Ovary (tissue), 9 donors: ENCODE data around the gene BMPR1A. TPM values are rescaled to one million over a fixed set of nuclear protein-coding genes. Genes with fewer than 3 reads are reported as not detected.

Source experiments
- DNase-seq, 5 donors: peaks; one replicate each; pipeline ENCODE4 v3.0.0-alpha.2; 2019 to 2020
- H3K27ac ChIP-seq, 2 donors: fragments of 200-600 bp; one replicate each; pipeline versions ENCODE4 v1.5.1 to v1.8.0; 2019 to 2022
- H3K27me3 ChIP-seq: fragments of 200-600 bp; one replicate; pipeline ENCODE4 v1.8.0; 2022
- H3K36me3 ChIP-seq: fragments of 200-600 bp; sonication (generic); one replicate; pipeline ENCODE4 v1.5.1; 2019
- H3K4me1 ChIP-seq: one replicate; pipeline ENCODE4 v1.8.1; 2013; ENCODE audit warnings: mild to moderate bottlenecking, moderate library complexity; ENCODE audit not compliant: insufficient read depth
- H3K4me3 ChIP-seq: fragments of 200-600 bp; sonication (generic); one replicate; pipeline ENCODE4 v1.5.1; 2017
- H3K9me3 ChIP-seq, 2 donors: fragments of 200-600 bp in 1 of 2; sonication (generic) in 1 of 2; one replicate each; pipeline versions ENCODE4 v1.5.1 to v1.8.1; 2013 to 2019; ENCODE audit warnings: mild to moderate bottlenecking in 1 of 2, moderate library complexity in 1 of 2
- CTCF ChIP-seq, 3 donors: fragments of 450-650 bp in 2 of 3; fragments of 200-600 bp in 1 of 3; IDR thresholded peaks; one replicate each; pipeline versions ENCODE4 v1.5.1 to v1.8.0; 2016 to 2022; ENCODE audit warnings: antibody characterized with exemption in 3 of 3, mild to moderate bottlenecking in 1 of 3
- EP300 ChIP-seq: sonication (generic); formaldehyde crosslinking; IDR thresholded peaks from one replicate; pipeline ENCODE4 v1.6.1; 2017; ENCODE audit warnings: antibody characterized with exemption
- POLR2A ChIP-seq: fragments of 450-650 bp; IDR thresholded peaks from one replicate; pipeline ENCODE4 v1.6.1; 2017; ENCODE audit warnings: antibody characterized with exemption, mild to moderate bottlenecking, moderate library complexity
- WGBS, 3 donors: extraction: QIAGEN DNeasy Blood & Tissue Kit in 1 of 3; methylation state at CpG; one replicate each; pipeline versions ENCODE4 v1.1.5 to v1.1.7; 2013 to 2017; 5-methylcytosine and 5-hydroxymethylcytosine counted together
- intact Hi-C, 4 donors: fragments of 100-400 bp; cut with DNase I; formaldehyde crosslinking; loops; one replicate each; pipeline versions ENCODE4 v1.11.0 to v1.15.1; 2022 to 2023
- polyA plus RNA-seq, 2 donors: library from polyadenylated mRNA; stranded (reverse); fragments of 200-250 nt in 1 of 2; fragments of 350-450 nt in 1 of 2; fragmentation: Illumina TruSeq in 1 of 2; extraction: RNeasy Lipid Tissue Mini Kit (QIAGEN cat#74804) in 1 of 2; gene quantifications; one replicate each; pipeline ENCODE4 v1.2.3, GENCODE V29; 2013 to 2014
- total RNA-seq, 7 donors: library from RNA; depleted of rRNA in 2 of 7; stranded (reverse); fragments of >200 nt in 2 of 7; fragmentation: NEBNext Ultra II Directional in 3 of 7; extraction: Animal tissue kit (Norgen Biotek cat#: 25700) in 3 of 7; gene quantifications; one replicate each; pipeline versions ENCODE4 v1.1.0 to v1.2.4, GENCODE V29; 2016 to 2023
- donor health status: DM: no; HTN: no; CAD: no; lungs with moderate emphysema.
- donor health status: DM: no; HTN: no; CAD: no.
- donor health status: Bipolar disorder and iron deficiency.
- donor health status: DM: yes; HTN: yes; CAD: no.
- donor health status: DM: no; HTN: no; CAD: no.
- donor health status: DM: yes; HTN: yes; CAD: no.

The BMPR1A gene
- total and polyA plus RNA-seq, 9 donors, result 19.0 to 77.9 (median 55.8) TPM

- H3K4me1 ChIP-seq, result peaks cover 11% of the 10 kb centered on the region
- 1% methylated on average over 44 to 47 of the region's 47 CpGs for WGBS, 3 donors
- H3K36me3 ChIP-seq, result no peaks in the 10 kb centered on the region
- peak overlapping the region; percentile 84 to 96 for H3K27ac ChIP-seq
- no peaks in the 10 kb centered on the region for H3K9me3 ChIP-seq
- peak overlapping the region; percentile 74 for H3K4me3 ChIP-seq
- no peaks in the 10 kb centered on the region for H3K27me3 ChIP-seq
- intact Hi-C loops, result loop anchor here in 2 of 4 donors (2.0 to 5.0 kb wide), 2 partner anchors 45 to 47 kb away; no protein-coding TSS in a partner anchor
- TF ChIP-seq EP300 (no peak), POLR2A (peak; percentile 28), CTCF (IDR thresholded peaks at IDR 0.05) (peak in 2 of 3 donors; percentile 43 to 50)
- peak; percentile 57 to 77 (median 66) for DNase-seq
Measured at GRCh38 chr10:86757113-86757972, 924 bp downstream of the BMPR1A start.

- 17 to 20% (median 19%) methylated on average over 9 of the region's 9 CpGs for WGBS, 3 donors
- no peaks in the 10 kb centered on the region for H3K9me3 ChIP-seq
- no peaks in the 10 kb centered on the region for H3K36me3 ChIP-seq
- intact Hi-C loops, result loop anchor here in 1 of 4 donors (5.0 kb wide), 1 partner anchor 46 kb away; no protein-coding TSS in a partner anchor
- H3K4me3 ChIP-seq, result peak overlapping the region; percentile 74
- peak overlapping the region; percentile 84 to 96 for H3K27ac ChIP-seq
- TF ChIP-seq POLR2A (peak; percentile 6), CTCF (IDR thresholded peaks at IDR 0.05) (no peak)
- DNase-seq, result no peak
- no peaks in the 10 kb centered on the region for H3K27me3 ChIP-seq
- peaks cover 13% of the 10 kb centered on the region for H3K4me1 ChIP-seq
Measured at GRCh38 chr10:86758189-86759072, 2.0 kb downstream of the BMPR1A start.

- Histone ChIP-seq H3K36me3 (no peaks in the 10 kb centered on the region), H3K27me3 (no peaks in the 10 kb centered on the region), H3K4me3 (peak overlapping the region; percentile 74), H3K27ac (no peak overlapping the region), H3K4me1 (peaks cover 14% of the 10 kb centered on the region), H3K9me3 (no peaks in the 10 kb centered on the region)
- 32 to 39% (median 36%) methylated on average over 3 of the region's 3 CpGs for WGBS, 3 donors
- no peak for DNase-seq
- intact Hi-C loops, result loop anchor here in 1 of 4 donors (5.0 kb wide), 1 partner anchor 47 kb away; no protein-coding TSS in a partner anchor
- TF ChIP-seq EP300 (no peak), POLR2A (no peak), CTCF (IDR thresholded peaks at IDR 0.05) (no peak)
Measured at GRCh38 chr10:86759073-86759672, 2.8 kb downstream of the BMPR1A start.

GRCh38 chr10:86763404-86763803, 7.0 kb downstream of the BMPR1A start:
- Histone ChIP-seq H3K27ac (no peak overlapping the region), H3K4me3 (no peak overlapping the region), H3K36me3 (no peaks in the 10 kb centered on the region), H3K27me3 (no peaks in the 10 kb centered on the region), H3K9me3 (no peaks in the 10 kb centered on the region), H3K4me1 (peaks cover 18% of the 10 kb centered on the region)
- 14 to 31% (median 31%) methylated on average over 5 of the region's 5 CpGs for WGBS, 3 donors
- intact Hi-C loops, result no loop called here
- DNase-seq, result peak in 3 of 5 donors; percentile 34 to 64 (median 51)
- TF ChIP-seq EP300 (no peak), CTCF (IDR thresholded peaks at IDR 0.05) (no peak), POLR2A (no peak)
